ENCODE data around the gene ZDHHC14.

Gene ZDHHC14

DNA sequence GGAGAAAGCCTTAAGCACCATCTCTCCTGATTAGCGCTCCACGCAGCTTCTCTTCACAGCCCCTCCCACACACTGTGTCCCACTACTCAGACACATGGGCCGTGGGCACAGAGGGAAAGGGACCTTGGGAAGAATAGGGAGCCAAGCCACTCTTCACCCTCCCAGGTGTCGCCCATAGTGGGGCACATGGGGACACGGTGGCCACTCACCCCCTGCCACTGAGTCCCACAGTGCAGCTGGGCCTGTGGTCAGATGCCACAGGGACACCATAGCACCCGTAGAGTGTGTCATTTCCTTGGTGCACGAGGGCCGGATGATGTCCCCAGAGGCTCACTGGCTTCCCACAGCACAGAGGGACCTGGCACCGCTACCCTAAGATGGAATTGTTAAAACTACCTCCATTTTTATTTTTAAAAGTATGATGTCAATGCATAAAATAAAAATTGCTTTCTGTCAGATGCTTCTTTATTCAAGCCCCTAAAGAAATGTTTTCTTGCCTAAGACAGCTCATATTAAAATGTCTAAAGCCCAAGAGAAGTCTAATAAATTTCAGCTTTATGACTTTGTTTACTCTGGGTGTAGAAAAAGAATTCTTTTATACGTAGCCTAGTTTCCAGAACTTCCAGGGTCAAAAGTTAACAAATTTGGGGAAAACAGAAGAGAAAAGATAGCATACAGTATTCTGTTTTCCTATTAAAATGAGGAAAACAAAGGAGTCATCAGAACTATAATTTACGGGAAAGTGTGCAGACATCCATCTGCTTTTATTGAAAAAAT, 251.0 kb downstream of the ZDHHC14 start:
- in situ Hi-C loops (cut with HindIII; ENCODE audit: low sequenced_read_pairs) = no loop called here

DNA sequence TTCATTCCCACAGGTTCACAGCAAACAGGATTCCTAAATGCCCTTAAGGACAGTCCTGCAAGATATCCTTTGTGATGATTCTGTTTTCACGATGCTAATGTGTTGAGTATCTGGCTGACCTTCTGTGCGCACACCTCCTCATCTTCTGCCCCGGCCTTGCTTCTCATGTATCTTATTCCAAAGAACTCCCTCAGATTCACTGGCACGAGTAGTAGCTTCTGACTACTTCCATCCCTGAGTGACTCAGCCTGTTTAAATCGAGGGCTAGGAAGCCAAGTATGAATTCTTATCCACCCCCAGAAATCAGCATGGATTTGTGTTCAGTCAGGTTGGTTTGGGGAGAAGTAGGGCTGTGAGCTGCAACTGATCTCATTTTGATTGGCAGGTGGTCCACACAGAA, 251.8 kb downstream of the ZDHHC14 start:
- in situ Hi-C loops (cut with HindIII; ENCODE audit: low sequenced_read_pairs) = no loop called here

DNA sequence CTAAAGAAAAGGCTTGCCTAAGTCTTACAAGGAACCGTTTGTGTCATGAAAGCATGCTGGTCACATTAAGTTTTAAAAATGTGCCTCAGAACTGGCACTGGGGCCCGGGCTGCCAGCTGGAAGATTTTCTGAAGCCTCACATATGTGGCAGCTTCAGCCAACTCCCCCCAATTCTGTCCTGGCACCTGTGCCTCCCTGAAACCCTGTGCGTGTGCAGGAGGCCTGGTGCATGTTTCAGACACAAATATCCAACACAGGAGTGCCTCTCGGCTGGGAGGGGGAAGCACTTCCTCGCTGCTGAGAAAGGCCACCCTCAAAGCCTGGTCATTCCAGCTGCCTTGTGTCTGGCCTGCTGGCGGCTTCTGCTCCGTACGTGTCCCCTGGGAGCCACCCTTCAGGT, 253.6 kb downstream of the ZDHHC14 start:
- in situ Hi-C loops (cut with HindIII; ENCODE audit: low sequenced_read_pairs) = no loop called here

DNA sequence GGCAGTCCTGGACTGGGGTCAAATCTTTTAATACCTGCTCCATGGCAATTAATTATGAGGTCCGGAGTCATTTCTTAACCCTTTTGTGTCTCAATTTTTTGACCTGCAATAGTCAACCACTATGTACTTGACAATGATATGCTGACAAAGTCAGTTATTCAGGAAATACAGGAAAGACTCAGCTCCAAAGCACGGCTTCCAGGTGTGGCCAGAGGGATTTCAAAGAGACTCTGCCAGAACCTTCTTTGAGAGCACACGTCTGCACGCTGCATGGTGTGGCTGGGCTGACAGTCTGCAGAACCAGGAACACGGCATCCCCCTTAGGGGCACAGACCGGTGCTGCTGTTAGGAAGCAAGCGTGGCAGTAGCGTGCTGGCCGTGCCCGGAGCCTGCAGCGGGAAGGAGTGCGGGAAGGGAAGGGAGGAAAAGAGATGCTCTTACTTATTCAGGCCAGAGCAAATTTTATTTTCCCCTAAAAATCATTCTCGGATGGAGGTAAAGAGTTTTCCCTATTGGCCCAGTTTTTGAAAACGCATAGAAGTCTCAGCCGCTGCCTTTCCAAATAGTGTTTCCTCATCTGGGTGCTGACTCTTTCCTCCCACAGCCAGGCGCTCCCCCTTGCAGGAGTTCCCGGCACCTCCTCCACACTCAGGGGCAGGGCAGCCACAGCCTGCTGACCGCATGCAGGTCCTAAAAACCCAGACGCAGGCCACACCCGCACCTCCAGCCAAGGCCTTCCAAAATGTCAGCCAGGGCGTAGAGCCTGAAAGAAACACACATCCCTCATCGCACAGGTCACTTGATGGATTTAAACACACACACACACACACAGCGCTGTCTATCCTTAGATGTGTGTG, 254.6 kb downstream of the ZDHHC14 start:
- in situ Hi-C loops (cut with HindIII; ENCODE audit: low sequenced_read_pairs) = no loop called here

DNA sequence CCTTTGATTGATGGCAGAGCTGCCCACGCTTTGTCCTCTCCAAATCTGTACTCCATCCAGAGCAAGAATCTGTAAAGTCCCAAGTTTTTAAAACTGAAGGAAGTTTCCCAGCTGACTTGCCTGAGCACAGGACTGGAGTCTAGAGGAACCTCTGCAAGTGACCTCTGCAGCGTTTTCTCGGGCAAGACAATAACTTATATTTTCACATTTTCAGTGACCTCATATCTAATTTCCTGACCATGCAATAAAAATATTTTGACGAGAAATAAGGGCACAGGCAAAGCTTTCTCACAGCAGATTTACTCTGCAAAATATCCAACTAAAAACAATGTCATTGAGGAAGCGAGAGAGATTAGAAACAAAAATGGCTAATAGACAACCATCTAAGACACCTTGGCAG, 256.5 kb downstream of the ZDHHC14 start:
- in situ Hi-C loops (cut with HindIII; ENCODE audit: low sequenced_read_pairs) = no loop called here

DNA sequence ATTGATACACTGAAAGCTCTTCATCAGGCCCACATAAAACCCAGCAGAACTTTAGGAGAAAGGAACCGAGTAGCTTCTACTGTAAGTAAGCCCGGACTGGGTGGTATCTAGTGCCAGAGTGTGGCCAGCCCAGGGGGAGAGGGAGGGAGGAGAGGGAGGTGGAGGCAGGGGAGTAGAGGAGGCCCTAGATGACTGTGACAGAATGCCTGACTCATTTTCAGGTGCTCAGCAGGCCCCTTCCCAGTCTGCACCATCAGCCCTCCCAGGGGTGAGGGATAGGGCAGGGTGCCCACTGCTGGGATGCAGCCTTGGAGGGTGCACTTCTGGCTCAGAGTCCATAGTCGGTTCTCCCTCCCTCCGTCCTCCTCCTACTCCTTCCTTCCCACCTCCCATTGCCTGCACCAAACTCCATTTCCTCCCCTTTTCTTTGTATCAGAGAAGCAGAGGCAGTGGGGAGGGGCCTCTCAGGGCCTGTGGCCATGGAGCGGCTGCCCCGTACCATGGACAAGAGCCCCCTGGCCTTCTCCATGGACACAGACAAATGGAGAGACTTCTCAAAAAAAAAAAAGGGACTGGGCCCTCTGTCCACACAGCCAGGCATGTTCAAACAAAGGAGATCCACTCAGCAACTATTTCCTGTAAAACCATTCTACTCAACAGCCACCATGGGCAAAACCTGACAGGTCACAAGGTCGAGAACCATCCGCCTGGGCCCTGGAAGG, 257.1 kb downstream of the ZDHHC14 start:
- in situ Hi-C loops (cut with HindIII; ENCODE audit: low sequenced_read_pairs) = no loop called here

DNA sequence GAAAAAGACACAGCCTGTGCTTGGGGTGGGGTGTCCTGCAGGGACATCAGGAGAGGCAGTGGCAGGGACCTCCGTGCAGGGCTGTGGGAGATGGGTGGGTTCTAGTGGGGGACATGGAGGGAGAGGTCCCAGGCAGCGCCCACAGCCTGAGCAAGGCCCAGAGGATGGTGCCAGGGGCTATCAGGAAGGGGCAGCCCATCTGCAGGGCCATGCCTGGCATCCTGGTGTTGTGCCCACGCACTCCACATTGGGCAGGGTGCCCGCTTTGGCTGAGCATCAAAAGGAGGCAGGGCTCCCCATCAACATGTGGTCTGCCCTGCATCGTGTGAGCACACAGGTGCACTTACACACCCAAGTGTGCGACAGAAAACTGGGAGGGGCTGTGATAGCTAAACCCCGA, 257.8 kb downstream of the ZDHHC14 start:
- in situ Hi-C loops (cut with HindIII; ENCODE audit: low sequenced_read_pairs) = no loop called here

DNA sequence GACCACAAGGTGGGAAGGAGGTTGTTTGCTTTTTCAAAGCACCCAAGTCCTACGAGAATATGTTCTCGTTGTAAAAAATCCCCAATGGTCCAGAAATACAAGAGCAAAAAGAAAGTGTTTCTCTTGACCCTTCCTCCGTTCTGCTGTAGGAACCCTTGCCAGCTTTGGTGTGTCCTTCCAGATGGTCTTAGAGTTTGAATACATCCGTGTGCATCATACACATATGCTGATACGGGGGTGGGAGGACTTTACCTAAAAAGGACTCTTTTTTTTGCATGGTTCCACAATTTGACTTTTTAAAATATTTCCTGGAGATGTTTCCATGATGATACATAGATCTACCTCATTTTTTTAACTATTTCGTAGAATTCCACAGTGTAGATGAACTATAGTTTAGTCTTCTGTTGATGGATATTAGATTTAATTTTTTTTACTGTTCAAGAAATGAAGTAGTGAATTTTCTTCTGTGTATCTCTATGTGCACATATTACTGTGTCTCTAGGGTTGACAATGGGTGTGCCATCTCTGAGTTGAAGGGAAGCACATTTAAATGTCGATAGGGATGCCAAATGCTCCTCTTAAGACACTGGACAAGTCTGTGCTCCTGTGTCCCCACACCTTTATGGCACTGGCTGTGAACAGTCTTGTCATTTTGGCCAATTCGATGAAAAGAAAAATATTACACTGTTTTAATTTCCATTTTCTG, 259.9 kb downstream of the ZDHHC14 start:
- in situ Hi-C loops (cut with HindIII; ENCODE audit: low sequenced_read_pairs) = no loop called here

DNA sequence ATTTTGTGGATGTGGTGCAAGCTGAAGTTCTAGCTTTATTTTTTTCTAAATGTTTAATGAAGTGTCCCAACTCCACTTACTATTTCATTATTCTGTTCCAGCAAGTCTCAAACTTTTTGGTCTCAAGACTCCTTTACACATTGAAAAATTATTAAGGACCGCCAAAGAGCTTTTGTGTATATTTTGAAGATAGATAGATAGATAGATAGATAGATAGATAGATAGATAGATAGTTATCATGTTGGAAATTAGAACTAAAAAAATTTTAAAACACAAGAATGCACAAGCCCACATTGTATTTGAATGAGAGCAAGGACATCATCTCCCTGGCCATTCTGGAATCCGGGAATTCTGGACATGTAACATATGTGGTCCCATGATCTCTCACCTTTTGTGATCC, 260.8 kb downstream of the ZDHHC14 start:
- in situ Hi-C loops (cut with HindIII; ENCODE audit: low sequenced_read_pairs) = no loop called here

DNA sequence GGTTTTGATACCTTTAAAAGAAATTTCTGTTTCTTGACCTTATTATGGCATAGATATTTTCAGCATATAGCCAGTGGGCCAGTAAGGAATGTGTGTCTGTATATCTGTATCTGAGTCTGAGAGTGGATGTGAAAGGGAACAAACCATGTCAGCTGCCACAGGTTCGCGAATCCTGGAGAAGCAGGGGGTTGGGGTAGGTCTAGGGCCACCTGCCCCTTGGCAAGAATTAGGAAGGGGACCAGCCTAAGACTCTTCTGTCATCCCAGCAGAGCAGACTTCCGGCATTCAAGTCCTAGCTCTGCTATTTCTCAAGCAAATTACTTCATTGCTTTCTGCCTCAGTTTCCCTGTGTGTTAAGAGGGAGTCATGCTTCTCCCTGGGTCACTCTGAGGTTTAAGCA, 261.7 kb downstream of the ZDHHC14 start:
- in situ Hi-C loops (cut with HindIII; ENCODE audit: low sequenced_read_pairs) = no loop called here

DNA sequence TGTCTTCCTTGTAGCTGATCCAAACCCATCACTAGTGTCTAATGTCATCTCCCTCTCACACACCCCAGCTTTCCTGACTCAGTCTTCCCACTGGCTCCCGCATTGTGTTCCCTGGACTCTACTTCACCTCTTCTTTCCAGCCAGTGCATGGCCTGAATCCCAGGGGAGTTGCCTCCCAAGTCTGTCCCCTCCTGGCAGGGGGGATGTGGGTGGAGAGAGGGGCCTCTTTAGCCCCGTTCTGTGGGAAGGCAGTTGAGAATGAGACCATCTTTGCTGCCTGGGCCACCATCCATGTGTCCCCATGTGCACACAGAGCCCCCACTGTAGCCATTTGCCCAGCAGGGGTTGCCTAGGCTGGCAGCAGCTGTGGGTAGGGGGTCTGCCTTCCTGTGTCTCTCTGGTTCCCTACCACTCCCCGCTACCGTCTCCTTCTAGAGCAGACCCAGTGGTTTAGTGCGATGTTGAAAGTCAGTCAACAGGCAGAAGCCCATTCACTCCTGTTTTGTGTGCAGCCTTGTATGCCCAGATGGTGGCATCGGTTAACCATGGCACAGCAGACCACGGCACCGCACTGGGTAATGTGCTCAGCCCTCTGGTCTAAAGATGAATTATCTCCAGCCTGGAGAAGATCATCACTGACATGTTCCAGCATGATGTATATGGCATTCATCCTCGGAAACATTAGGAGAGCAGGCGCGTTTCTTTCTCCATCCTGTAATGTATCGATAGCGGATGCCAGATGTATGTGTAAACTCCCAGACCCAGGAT, 263.2 kb downstream of the ZDHHC14 start:
- in situ Hi-C loops (cut with HindIII; ENCODE audit: low sequenced_read_pairs) = no loop called here

DNA sequence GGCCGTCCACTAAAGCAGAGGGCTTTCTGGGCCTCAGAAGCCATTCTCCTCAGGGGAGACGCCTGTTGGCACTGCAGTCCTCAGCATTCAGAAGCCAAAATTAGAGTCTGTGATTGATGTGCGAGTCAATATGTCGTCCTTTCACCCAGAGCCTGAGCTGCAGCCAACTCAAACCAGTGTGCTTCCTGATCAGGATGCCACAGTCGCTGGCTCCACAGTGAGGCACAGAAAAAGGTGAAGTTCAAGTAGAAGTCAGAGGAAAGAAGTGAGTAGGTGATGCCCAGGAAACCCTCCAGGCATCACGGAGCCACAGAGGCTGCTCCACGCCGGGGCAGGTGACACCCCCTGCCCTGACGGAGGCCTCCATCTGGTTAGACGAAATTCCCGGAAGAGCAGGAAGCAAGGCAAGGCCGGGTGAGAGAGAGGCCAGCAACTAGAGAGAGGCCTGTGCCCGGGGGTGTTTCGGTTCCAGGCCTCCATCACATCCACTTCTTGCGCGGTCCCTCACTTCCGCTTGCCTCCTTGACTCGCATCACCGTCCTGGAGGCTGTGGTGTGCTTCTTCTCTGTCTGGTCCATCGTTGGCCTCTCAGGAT, 264.3 kb downstream of the ZDHHC14 start:
- in situ Hi-C loops (cut with HindIII; ENCODE audit: low sequenced_read_pairs) = loop anchor here (5.0 kb wide), 1 partner anchor 52 kb away; no protein-coding TSS in a partner anchor

DNA sequence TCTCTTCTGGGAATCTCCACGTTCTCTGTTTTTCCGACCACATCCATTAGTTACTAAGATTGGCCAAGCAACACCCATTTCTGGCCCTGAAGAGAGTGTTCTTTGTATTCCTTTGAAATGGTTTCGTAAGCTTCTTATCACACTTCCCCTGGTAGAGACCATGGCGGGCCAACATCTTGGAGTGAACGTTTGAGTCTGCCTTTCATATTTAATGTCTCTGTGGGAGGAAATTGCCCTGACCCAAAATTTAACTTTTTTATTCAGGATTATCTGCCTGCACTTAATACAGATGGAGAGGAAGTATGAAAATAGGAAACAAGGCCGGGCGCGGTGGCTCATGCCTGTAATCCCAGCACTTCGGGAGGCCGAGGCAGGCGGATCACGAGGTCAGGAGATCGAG, 265.0 kb downstream of the ZDHHC14 start:
- in situ Hi-C loops (cut with HindIII; ENCODE audit: low sequenced_read_pairs) = loop anchor here (5.0 kb wide), 1 partner anchor 51 kb away; no protein-coding TSS in a partner anchor

DNA sequence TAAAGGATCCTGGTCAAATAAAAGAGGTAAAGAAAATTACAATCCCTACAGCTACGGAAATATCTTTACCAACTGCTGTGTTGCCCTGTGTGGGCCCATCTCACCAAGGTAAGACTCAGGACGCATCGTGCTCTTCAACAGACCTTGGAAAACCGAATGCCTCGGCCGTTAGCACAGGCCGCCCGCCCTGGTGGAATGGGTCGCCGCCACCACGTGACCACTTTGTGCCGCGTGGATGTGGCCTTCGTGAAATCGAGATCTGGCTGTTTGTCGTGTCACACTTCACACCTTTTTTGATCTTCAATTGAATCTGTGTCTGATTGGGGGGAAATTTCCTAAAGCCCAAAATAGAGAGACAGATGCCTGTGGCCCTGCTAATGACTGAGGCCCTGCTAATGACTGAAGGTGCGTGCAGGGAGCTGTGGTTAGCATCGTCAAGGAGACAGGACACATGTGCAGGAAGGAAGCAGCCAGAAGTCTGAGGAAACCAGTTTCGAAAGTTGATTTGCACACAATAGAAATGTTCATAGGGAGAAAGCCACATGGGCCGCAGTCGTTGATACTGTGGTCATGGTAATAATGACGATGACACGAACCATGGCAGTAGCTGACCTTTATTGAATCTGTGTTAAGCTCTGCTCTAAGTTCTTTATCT, 266.4 kb downstream of the ZDHHC14 start:
- in situ Hi-C loops (cut with HindIII; ENCODE audit: low sequenced_read_pairs) = loop anchor here (5.0 kb wide), 1 partner anchor 50 kb away; no protein-coding TSS in a partner anchor

DNA sequence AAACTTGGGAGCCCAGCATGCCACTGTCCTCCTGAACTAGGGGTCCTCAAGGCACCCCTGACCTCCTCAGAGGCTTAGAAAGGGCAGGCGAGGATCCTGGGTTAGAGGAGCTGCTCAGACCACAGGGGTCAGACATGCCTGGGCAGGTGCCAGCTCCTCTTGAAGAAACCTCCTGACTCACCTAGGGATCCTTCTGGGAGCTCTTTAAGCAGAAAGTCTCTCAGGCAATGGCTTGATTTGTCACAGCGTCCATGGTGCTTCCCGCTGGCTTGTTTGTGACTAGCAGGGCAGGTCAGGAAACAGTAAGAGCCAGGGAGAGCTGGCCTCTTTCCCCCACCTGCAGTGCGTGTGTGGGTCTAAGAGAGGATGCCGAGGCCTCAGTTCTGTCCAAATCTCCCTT, 267.6 kb downstream of the ZDHHC14 start:
- in situ Hi-C loops (cut with HindIII; ENCODE audit: low sequenced_read_pairs) = loop anchor here (5.0 kb wide), 1 partner anchor 49 kb away; no protein-coding TSS in a partner anchor

DNA sequence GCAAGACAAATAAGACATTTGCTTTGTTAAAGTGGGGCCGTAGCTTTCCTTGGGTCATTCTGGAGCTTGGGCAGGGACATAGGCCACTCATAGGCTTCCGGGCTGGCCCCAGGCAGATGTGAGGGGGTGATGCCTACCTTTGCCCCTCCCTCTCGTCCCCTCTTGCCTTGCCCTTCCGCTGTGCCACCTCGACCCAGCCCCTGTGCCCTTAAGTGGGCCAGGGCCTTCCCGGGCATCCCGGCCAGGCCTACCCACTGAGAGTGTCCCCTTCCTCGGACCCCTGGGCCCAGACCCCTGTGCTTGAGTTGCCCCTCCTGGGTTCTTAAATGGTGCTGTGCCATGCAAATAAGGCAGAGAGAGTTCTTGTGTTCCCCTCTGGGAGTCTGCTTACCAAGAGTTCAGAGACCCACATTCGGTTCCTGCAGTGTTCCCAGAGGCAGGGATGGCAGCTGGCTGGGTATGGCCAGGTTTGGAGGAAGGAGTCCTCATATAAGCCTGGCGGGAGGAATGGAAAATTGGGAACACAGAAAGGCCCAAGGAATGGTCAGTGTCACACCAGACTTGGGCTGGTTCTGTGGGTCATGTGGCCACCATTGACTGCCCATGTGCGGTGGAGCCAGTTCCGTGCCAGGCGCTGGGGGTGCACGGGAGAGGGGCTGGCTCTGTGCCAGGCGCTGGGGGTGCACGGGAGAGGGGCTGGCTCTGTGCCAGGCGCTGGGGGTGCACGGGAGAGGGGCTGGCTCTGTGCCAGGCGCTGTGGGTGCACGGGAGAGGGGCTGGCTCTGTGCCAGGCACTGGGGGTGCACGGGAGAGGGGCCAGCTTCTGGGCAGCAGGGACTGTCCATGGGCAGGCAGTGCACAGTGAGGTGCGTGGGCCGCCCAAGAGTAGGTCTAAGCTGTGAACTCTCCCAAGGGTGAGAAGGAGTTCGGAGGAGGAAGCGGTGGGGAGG, 268.6 kb downstream of the ZDHHC14 start:
- in situ Hi-C loops (cut with HindIII; ENCODE audit: low sequenced_read_pairs) = loop anchor here (5.0 kb wide), 1 partner anchor 48 kb away; no protein-coding TSS in a partner anchor

DNA sequence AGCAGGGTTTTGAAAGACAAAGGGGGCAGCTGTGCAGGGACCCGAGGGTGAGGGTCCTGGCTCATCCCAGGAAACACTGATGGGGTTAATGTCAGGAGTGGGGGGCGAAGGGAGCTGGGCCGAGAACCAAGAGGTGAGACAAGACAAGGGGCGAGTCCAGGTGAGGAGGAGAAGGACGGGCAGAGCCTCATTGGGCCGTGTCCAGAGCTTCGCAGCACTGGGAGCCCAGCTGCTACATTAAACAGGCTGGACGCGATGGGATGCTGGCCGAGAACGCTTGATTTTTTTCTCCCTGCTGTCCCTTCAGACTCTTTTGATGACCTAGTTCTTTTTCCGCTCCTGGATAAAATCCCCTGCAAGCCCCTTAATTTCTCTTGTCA, 269.3 kb downstream of the ZDHHC14 start:
- in situ Hi-C loops (cut with HindIII; ENCODE audit: low sequenced_read_pairs) = no loop called here

DNA sequence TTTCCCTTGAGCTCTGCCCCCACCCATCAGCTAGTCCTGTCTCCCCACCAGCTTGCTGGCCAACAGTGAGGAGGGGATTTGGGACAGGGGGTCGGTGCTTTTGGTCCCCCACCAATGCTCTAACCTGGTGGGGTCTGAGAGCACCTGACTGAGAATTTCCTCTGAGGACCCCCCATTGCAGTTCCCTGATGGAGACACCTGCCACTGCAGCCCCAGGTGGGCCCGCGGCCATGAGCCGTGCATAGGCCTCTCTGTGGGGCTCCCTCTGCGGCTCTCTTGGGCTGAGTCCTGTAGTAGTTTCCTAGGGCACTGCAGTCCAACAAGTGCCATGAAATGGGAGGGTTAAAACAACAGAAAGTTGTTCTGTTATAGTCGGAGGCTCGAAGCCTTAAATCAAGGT, 269.8 kb downstream of the ZDHHC14 start:
- in situ Hi-C loops (cut with HindIII; ENCODE audit: low sequenced_read_pairs) = no loop called here
